Endothelial cell of umbilical vein (primary cell): ENCODE measurements around the gene SEC24C. TPM values are rescaled to one million over a fixed set of nuclear protein-coding genes. Genes with fewer than 3 reads are reported as not detected.

Source experiments
- BruUV-seq: library from RNA; stranded (reverse); fragments of 400-500 nt; replicated peaks from 2 replicates; lab custom pipeline; 2021; lab: Mats Ljungman, UMichigan
- CTCF ChIA-PET: fragments of 300-600, 350-600 bp; sonication (Branson Sonifier 250); formaldehyde crosslinking; loops from one replicate; lab custom pipeline; 2021; ENCODE audit warnings: antibody characterized with exemption, inconsistent platforms; lab: Charles Lee
- POLR2A ChIA-PET: fragments of 300-600, 350-600 bp; sonication (Branson Sonifier 250); formaldehyde crosslinking; loops from one replicate; lab custom pipeline; 2021; ENCODE audit warnings: antibody characterized with exemption, inconsistent platforms; lab: Charles Lee
- DNase-seq: peaks from one replicate; pipeline ENCODE4 v3.0.0-alpha.2; 2011; ENCODE audit warnings: low read depth, low spot score
- FAIRE-seq: peaks from 2 replicates; lab custom pipeline; 2011; peaks lifted over from hg19 to GRCh38; lab: Jason Lieb, UNC
- H2AFZ ChIP-seq: 2 replicates; pipeline ENCODE4 v1.6.0; 2012; ENCODE audit warnings: low read depth, low read length, control low read depth, inconsistent platforms
- H3K27ac ChIP-seq: 2 replicates; pipeline ENCODE4 v1.5.1; 2011; ENCODE audit warnings: low read depth, mild to moderate bottlenecking, control low read depth, low read length, moderate library complexity; ENCODE audit not compliant: insufficient read depth
- H3K27me3 ChIP-seq, 2 experiments: 2 replicates each; pipeline versions ENCODE4 v1.6.0 to v1.6.1; 2011; ENCODE audit warnings: low read length in 2 of 2, mixed read lengths in 1 of 2; ENCODE audit not compliant: control insufficient read depth in 2 of 2, insufficient read depth in 2 of 2
- H3K36me3 ChIP-seq, 2 experiments: 2 replicates in 1 of 2; 3 replicates in 1 of 2; pipeline ENCODE4 v1.5.1; 2011; ENCODE audit warnings: low read length in 2 of 2, mild to moderate bottlenecking in 1 of 2, moderate library complexity in 1 of 2; ENCODE audit not compliant: control insufficient read depth in 2 of 2, insufficient read depth in 2 of 2; ENCODE audit errors: extremely low read depth in 1 of 2
- H3K4me1 ChIP-seq: 3 replicates; pipeline ENCODE4 v1.5.1; 2011; ENCODE audit warnings: mild to moderate bottlenecking, low read length; ENCODE audit not compliant: control insufficient read depth, insufficient read depth; ENCODE audit errors: extremely low read depth
- H3K4me2 ChIP-seq: 2 replicates; pipeline ENCODE4 v1.6.1; 2011; ENCODE audit warnings: low read length, control low read depth, mixed read lengths; ENCODE audit not compliant: insufficient read depth
- H3K4me3 ChIP-seq, 3 experiments: fragments of 200-600 bp in 1 of 3; sonication (generic), shearing (Covaris generic) in 1 of 3; replicated peaks in 1 of 3; 2 replicates each; pipeline ENCODE4 v1.5.1; 2011 to 2016; ENCODE audit warnings: control low read depth in 3 of 3, low read length in 3 of 3, mild to moderate bottlenecking in 2 of 3, inconsistent platforms in 1 of 3, low read depth in 1 of 3, moderate library complexity in 1 of 3; ENCODE audit not compliant: insufficient read depth in 1 of 3
- H3K79me2 ChIP-seq: 2 replicates; pipeline ENCODE4 v1.6.0; 2012; ENCODE audit warnings: low read length, inconsistent platforms; ENCODE audit not compliant: control insufficient read depth, insufficient read depth
- H3K9ac ChIP-seq: replicated peaks from 2 replicates; pipeline ENCODE3; 2011; ENCODE audit warnings: low read length, control low read depth; ENCODE audit not compliant: insufficient read depth; ENCODE audit errors: extremely low read depth
- H3K9me1 ChIP-seq: replicated peaks from 3 replicates; pipeline ENCODE4 v1.6.0; 2011; ENCODE audit warnings: mild to moderate bottlenecking, low read length; ENCODE audit not compliant: control insufficient read depth, insufficient read depth; ENCODE audit errors: extremely low read depth
- H3K9me3 ChIP-seq: replicated peaks from 2 replicates; pipeline ENCODE4 v1.5.1; 2012; ENCODE audit warnings: low read length, inconsistent platforms; ENCODE audit not compliant: control insufficient read depth, insufficient read depth
- H4K20me1 ChIP-seq: replicated peaks from 2 replicates; pipeline ENCODE3; 2011; ENCODE audit warnings: mild to moderate bottlenecking, low read length; ENCODE audit not compliant: control insufficient read depth, insufficient read depth; ENCODE audit errors: extremely low read depth
- EZH2 ChIP-seq: IDR thresholded peaks from 2 replicates; pipeline ENCODE4 v1.6.1; 2012; ENCODE audit warnings: borderline replicate concordance, low read depth, mild to moderate bottlenecking, moderate library complexity, low read length, inconsistent platforms; ENCODE audit not compliant: severe bottlenecking
- FOS ChIP-seq: IDR thresholded peaks from 2 replicates; pipeline ENCODE4 v1.6.1; 2011; ENCODE audit warnings: mild to moderate bottlenecking, low read length, moderate library complexity, borderline replicate concordance; ENCODE audit not compliant: insufficient read depth
- GATA2 ChIP-seq: IDR thresholded peaks from 2 replicates; pipeline ENCODE4 v1.7.0; 2011; ENCODE audit warnings: low read depth, mild to moderate bottlenecking, moderate library complexity, mixed read lengths, low read length; ENCODE audit not compliant: insufficient read length, insufficient read depth
- JUN ChIP-seq: IDR thresholded peaks from 2 replicates; pipeline ENCODE4 v1.6.1; 2011; ENCODE audit warnings: borderline replicate concordance, low read depth; ENCODE audit not compliant: insufficient read length, insufficient read depth
- MAX ChIP-seq: IDR thresholded peaks from 2 replicates; pipeline ENCODE4 v1.6.1; 2011; ENCODE audit not compliant: insufficient read depth, insufficient read length
- MYC ChIP-seq: IDR thresholded peaks from one replicate; pipeline ENCODE4 v1.6.1; 2011; ENCODE audit warnings: mild to moderate bottlenecking, low read depth, low read length
- POLR2A ChIP-seq: IDR thresholded peaks from 2 replicates; pipeline ENCODE4 v1.6.1; 2012; ENCODE audit warnings: low read depth, mild to moderate bottlenecking, control low read depth, low read length
- POLR2AphosphoS5 ChIP-seq: IDR thresholded peaks from 2 replicates; pipeline ENCODE4 v1.6.1; 2012; ENCODE audit warnings: low read depth, mild to moderate bottlenecking, control low read depth, low read length, moderate library complexity; ENCODE audit not compliant: insufficient read depth
- dilution Hi-C: fragments of 300-500 bp; cut with MboI; formaldehyde crosslinking; loops from one replicate; pipeline ENCODE4 v1.15.0; 2019; ENCODE audit warnings: low sequenced_read_pairs; ENCODE audit not compliant: extremely low pct_ligation_motif_present
- intact Hi-C: fragments of 100-400 bp; cut with micrococcal nuclease; formaldehyde crosslinking; loops from one replicate; pipeline ENCODE4 v1.10.0; 2022
- polyA plus RNA-seq, 4 experiments: library from polyadenylated mRNA; depleted of rRNA in 3 of 4; stranded (reverse) in 3 of 4; unstranded in 1 of 4; fragments of >200 nt; gene quantifications; 2 replicates each; pipeline versions ENCODE4 v1.2.1 to v1.2.3, GENCODE V29; 2011 to 2012; ENCODE audit warnings: missing spikeins in 1 of 4
- total RNA-seq: library from RNA; stranded (reverse); gene quantifications from 2 replicates; pipeline ENCODE4 v1.2.3, GENCODE V29; 2021
- TF ChIP-seq, protein P1 (sequence below), 2 donors: IDR thresholded peaks; 1 replicate in 1 of 2; 2 replicates in 1 of 2; pipeline ENCODE4 v1.5.1; 2011; ENCODE audit warnings: low read length in 2 of 2, mild to moderate bottlenecking in 2 of 2, moderate library complexity in 2 of 2, control low read depth in 1 of 2, inconsistent platforms in 1 of 2, low read depth in 1 of 2; ENCODE audit not compliant: insufficient read depth in 1 of 2; ENCODE audit errors: extremely low read depth in 1 of 2

SEC24C gene
- total and polyA plus RNA-seq, 2 donors (not counting 3 experiments of a cell fraction or from before 2014, with no cell fraction given): 95.5 to 108 TPM

DNA sequence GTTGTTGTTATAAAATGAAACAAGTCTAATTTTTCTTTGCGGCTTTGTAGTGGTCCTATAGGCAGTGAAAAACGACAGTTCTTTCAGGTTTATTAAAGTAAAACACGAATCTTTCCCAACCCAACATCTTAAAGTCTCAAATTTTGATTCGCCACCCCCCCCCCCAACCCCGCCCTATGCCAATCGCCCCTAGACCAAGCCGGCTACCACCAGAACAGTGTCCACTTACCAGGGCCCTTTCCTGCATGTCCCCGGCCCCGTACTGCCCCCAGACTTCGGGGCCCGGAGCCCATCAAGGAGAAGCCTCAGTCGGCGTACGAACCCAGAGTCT lies 37.3 kb downstream of the SEC24C start:
- no peaks in the 10 kb centered on the region for H3K9me3 ChIP-seq
- no peak for DNase-seq
- CTCF ChIA-PET: interaction anchor here (0.9 to 2.2 kb wide), 4 partner anchors 10 to 159 kb away, joined by 4 to 10 read pairs (median 5); a partner anchor contains a TSS
- BruUV-seq: no TSS peak
- H3K4me1 ChIP-seq: peaks cover 27% of the 10 kb centered on the region
- TF ChIP-seq MYC (no peak), POLR2A (no peak), GATA2 (no peak), MAX (no peak), FOS (no peak), EZH2 (no peak), POLR2AphosphoS5 (no peak), JUN (no peak)
- TF ChIP-seq, protein P1, sequence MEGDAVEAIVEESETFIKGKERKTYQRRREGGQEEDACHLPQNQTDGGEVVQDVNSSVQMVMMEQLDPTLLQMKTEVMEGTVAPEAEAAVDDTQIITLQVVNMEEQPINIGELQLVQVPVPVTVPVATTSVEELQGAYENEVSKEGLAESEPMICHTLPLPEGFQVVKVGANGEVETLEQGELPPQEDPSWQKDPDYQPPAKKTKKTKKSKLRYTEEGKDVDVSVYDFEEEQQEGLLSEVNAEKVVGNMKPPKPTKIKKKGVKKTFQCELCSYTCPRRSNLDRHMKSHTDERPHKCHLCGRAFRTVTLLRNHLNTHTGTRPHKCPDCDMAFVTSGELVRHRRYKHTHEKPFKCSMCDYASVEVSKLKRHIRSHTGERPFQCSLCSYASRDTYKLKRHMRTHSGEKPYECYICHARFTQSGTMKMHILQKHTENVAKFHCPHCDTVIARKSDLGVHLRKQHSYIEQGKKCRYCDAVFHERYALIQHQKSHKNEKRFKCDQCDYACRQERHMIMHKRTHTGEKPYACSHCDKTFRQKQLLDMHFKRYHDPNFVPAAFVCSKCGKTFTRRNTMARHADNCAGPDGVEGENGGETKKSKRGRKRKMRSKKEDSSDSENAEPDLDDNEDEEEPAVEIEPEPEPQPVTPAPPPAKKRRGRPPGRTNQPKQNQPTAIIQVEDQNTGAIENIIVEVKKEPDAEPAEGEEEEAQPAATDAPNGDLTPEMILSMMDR (IDR thresholded peaks at IDR 0.05; ENCODE audit: extremely low read depth in 1 of 2, insufficient read depth in 1 of 2, low read depth in 1 of 2, low read length in 2 of 2): no peak
- peak overlapping the region; percentile 91 for H3K4me2 ChIP-seq
- peak; percentile 48 for FAIRE-seq
- H3K27ac ChIP-seq: peak overlapping the region; percentile 19
- H3K27me3 ChIP-seq: no peaks in the 10 kb centered on the region
- H3K9ac ChIP-seq: peak overlapping the region; percentile 84
- H2AFZ ChIP-seq: peak overlapping the region; percentile 72
- H3K9me1 ChIP-seq: no peaks in the 10 kb centered on the region
- H4K20me1 ChIP-seq: peaks cover 2% of the 10 kb centered on the region
- dilution Hi-C loops (no loop called here), intact Hi-C loops (no loop called here)
- POLR2A ChIA-PET: interaction anchor here (1.6 kb wide), 1 partner anchor 9 kb away, joined by 11 read pairs; a partner anchor contains a TSS
- H3K36me3 ChIP-seq: peaks cover 0 to 3% of the 10 kb centered on the region in 2 experiments
- H3K4me3 ChIP-seq: peak overlapping the region; percentile 87 to 96 (median 91)
- H3K79me2 ChIP-seq: peaks cover 51% of the 10 kb centered on the region
